Hematopoietic multipotent progenitor cell treated with erythropoietin and hydrocortisone succinate and interleukin-3 and kit ligand, for 6 days (in vitro differentiated cells): ENCODE measurements around the gene C1orf116.

ENCODE experiments used
- DNase-seq: peaks from one replicate; pipeline ENCODE4 v3.0.0-alpha.2; 2015

C1orf116 gene

GRCh38 chr1:206986402-206986801 is 46.2 kb downstream of the C1orf116 start:
- no peak for DNase-seq

DNA sequence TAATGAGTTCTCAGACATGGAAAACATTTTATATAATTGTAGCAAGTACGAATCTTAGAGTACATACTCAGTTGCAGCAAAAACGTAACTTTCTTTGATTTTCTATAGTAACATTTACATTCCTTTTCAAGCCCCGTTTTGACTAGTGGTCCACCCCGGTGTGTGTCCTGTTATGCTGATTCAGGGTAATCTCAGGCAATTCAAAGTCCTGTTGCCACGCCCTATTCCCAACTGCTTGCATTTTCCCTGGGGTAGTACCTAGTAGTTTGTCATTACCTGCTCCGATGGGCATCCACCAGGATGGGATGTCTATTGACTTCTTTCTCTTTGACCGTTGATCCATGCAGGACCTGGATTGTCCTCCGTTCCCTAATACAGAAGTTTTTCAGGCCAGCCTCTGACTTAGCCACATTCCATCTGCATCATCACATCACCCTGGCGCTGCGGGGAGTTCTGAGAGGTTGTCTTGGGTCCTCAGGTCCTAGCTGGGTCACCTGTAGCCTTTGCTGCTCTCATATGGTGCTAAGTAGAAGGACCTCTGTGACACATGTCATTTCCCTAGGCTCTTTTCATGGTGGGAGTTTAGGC is 47.3 kb downstream of the C1orf116 start:
- DNase-seq, result no peak

- DNase-seq, result peak; percentile 83
These were observed 50.3 kb downstream of the C1orf116 start for GRCh38 chr1:206982216-206982615.

- DNase-seq, result peak; percentile 32
These were observed 53.0 kb downstream of the C1orf116 start for GRCh38 chr1:206979379-206980043.

- DNase-seq, result no peak
These were observed 54.3 kb downstream of the C1orf116 start for GRCh38 chr1:206978259-206978658.

DNA sequence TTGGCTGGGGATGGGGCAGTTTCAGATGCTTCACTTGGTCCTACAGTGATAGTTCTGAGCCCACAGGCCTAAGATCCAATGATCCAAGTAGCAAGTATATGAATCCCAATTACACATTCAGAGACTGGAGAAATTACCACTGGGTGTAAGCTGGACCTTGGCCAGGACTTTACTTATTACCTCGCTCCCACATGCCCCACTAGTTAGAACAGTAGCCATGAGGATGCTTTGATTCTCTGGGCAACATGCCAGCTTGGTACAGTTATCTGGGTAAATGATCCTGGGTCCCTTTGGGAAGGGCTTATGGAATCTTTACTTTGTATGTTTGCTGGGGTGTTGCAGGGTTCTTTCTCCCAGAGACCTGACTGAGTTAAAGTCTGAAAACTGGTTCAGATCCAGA is 57.2 kb downstream of the C1orf116 start:
- DNase-seq, result peak; percentile 15

DNA sequence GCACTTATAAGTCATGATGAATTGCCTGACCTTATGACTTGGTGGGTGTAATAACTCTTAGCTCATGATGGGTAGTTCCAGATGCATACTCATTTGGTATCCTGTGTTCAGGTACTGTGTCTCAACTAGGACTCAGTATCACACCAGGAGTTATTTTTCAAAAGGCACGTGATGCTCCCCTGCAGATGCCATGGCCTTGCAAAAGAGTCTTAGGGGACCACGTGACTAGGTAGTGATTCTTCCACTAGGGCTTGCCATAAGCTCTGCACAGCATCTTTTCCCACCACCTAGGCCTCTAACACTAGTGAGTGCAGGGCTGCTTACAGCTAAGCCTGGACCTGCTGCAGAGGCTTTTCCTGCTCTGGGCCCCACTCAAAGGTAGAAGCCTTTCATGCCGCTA is 58.4 kb downstream of the C1orf116 start:
- DNase-seq, result no peak

- no peak for DNase-seq
These were observed 59.8 kb downstream of the C1orf116 start for GRCh38 chr1:206972728-206973127.

DNA sequence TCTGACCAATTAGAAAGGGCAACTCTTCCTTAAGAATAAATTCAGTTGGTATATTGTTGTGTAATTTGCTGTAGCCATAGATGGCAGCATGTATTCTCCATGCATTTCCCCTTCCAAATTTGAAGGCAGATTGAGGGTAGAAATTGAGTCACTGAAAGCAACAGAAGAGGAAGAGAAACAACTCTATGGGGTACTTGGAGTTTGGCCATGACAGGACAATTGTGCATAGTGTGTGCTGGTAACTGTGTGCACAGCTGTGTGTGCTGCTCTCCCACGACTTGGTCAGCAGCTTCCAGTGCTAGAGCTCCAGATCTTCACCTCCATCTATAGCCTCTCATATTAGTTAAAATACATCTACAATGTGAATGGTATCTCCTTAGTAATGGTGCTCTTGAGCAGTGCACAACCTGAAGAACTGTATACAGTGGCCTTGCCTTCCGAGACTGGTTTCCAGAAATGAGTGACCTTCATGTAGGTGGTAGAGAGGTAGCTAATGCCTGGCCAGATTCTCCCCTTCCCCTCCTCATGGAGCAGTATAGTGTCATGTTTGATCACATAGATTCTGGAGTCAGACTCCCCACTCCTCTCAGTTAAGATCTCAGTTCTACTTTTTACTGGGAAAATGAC is 61.4 kb downstream of the C1orf116 start:
- no peak for DNase-seq

GRCh38 chr1:206970446-206970845 is 62.1 kb downstream of the C1orf116 start, which contains the start of gene FCAMR:
Gene FCAMR (minus strand): TSS chr1:206970460. CDS start chr1:206970125, 335 bp downstream.
- no peak for DNase-seq

DNA sequence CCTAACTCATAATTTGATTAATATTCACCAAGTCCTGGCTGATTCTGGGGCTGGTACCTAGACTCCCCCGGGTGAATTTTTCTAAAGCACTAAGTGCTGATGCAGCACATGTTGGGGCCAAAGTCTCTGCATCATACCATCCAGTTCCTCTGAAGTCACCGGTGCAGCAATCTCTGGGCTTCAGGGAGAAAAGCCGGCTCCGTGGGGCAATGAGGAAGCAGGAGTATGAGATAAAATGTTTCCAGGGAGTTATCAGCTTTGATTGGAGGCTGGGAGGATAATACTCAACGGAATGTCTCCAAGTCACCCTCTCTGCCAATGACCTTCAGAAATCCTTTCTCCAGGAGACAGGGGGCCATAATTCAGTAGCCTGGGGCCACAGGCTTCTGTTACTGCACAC is 63.5 kb downstream of the C1orf116 start:
- DNase-seq, result no peak
